Fibroblast of peridontal ligament (primary cell): Measurements from ENCODE around the gene GOLGA1.
"Not testable (repeated sequence)": the region's sequence is repeated elsewhere in the genome, so short reads cannot be mapped to it uniquely, and the experiment has no call there.

Experiments used
- DNase-seq: peaks from one replicate; pipeline ENCODE4 v3.0.0-alpha.2; 2010; ENCODE audit errors: extremely low read depth

GOLGA1 gene

GRCh38 chr9:124859803-124860581 is 80.9 kb downstream of the GOLGA1 start:
- DNase-seq: no peak

- no peak for DNase-seq
Measured at GRCh38 chr9:124858330-124859046, 82.4 kb downstream of the GOLGA1 start.

GRCh38 chr9:124857533-124858162 is 83.2 kb downstream of the GOLGA1 start:
- DNase-seq: no peak

GRCh38 chr9:124855944-124856765 is 84.7 kb downstream of the GOLGA1 start:
- DNase-seq: no peak

GRCh38 chr9:124855566-124855943 is 85.3 kb downstream of the GOLGA1 start:
- no peak for DNase-seq

- DNase-seq: no peak
Measured at GRCh38 chr9:124854822-124855221, 86.1 kb downstream of the GOLGA1 start.

GRCh38 chr9:124854161-124854560 is 86.7 kb downstream of the GOLGA1 start:
- no peak for DNase-seq

GRCh38 chr9:124853605-124854143 is 87.2 kb downstream of the GOLGA1 start:
- no peak for DNase-seq

- DNase-seq: peak; percentile 54
Measured at GRCh38 chr9:124852829-124853531, 87.9 kb downstream of the GOLGA1 start, which contains the start of gene WDR38. Gene WDR38, plus strand, starts transcription at chr9:124853460. Its CDS starts 72 bp downstream, at chr9:124853532.

GRCh38 chr9:124852121-124852828 is 88.6 kb downstream of the GOLGA1 start:
- DNase-seq: no peak

- peak; percentile 82 for DNase-seq
Measured at GRCh38 chr9:124849801-124850200, 91.1 kb downstream of the GOLGA1 start.

- DNase-seq: no peak
Measured at GRCh38 chr9:124846969-124847368, 93.9 kb downstream of the GOLGA1 start.

- DNase-seq: not testable (repeated sequence)
Measured at GRCh38 chr9:124846467-124846866, 94.4 kb downstream of the GOLGA1 start.

- no peak for DNase-seq
Measured at GRCh38 chr9:124844291-124844690, 96.6 kb downstream of the GOLGA1 start.

GRCh38 chr9:124843456-124844034 is 97.3 kb downstream of the GOLGA1 start:
- no peak for DNase-seq

- DNase-seq: no peak
Measured at GRCh38 chr9:124841075-124841821, 99.6 kb downstream of the GOLGA1 start.

- DNase-seq: no peak
Measured at GRCh38 chr9:124840300-124840833, 100.5 kb downstream of the GOLGA1 start.

- DNase-seq: peak; percentile 23
Measured at GRCh38 chr9:124839612-124840299, 101.1 kb downstream of the GOLGA1 start.
